HG02571 (cell line): Measurements from ENCODE around the gene ABHD17C.
"Not testable (repeated sequence)": the region's sequence is repeated elsewhere in the genome, so short reads cannot be mapped to it uniquely, and the experiment has no call there.

Experiments
- ATAC-seq: cut with Tn5 transposase; IDR thresholded peaks from one replicate; pipeline ENCODE4 v1.9.1; 2021; ENCODE audit warnings: mild to moderate bottlenecking, moderate library complexity; ENCODE audit not compliant: unreplicated experiment

The ABHD17C gene

DNA sequence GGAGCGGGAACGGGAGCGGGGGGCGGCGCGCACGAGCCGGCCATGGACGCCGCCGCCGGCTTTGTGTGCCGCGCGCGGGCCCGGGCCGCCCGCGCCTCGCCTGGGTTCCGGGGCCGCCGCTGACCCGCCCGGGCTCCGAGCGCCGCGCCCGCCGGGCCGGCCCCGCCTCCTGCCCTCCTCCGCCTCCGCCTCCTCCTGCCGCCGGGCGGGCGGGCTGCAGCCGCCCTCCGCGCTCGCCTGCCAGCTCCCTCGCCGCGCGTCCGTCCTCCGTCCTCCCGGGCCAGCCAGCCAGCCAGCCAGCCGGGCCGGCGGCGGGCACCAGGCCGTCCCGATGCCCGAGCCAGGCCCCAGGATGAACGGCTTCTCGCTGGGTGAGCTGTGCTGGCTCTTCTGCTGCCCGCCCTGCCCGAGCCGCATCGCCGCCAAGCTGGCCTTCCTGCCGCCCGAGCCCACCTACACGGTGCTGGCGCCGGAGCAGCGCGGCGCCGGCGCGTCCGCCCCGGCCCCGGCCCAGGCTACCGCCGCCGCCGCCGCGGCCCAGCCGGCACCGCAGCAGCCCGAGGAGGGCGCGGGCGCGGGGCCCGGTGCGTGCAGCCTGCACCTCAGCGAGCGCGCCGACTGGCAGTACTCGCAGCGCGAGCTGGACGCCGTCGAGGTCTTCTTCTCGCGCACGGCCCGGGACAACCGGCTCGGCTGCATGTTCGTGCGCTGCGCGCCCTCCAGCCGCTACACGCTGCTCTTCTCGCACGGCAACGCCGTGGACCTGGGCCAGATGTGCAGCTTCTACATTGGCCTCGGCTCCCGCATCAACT lies at the start of gene ABHD17C:
TSS of gene ABHD17C (plus strand) at position 212 of the 812 bp plus-strand sequence. CDS start at position 332, 120 bp downstream.
- peak; percentile 64 for ATAC-seq

GRCh38 chr15:80645494-80646065 lies 49.5 kb upstream of the ABHD17C start:
- no peak for ATAC-seq

DNA sequence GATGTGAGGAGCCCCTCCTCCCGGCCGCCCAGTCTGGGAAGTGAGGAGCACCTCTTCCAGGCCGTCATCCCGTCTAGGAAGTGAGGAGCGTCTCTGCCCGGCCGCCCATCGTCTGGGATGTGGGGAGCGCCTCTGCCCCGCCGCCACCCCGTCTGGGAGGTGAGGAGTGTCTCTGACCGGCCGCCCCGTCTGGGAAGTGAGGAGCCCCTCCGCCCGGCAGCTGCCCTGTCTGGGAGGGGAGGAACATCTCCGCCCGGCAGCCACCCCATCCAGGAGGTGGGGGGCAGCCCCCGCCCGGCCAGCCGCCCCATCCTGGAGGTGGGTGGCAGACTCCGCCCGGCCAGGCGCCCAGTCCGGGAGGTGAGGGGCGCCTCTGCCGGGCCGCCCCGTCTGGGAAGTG lies 47.7 kb upstream of the ABHD17C start:
- not testable (repeated sequence) for ATAC-seq

- no peak for ATAC-seq
Observed at GRCh38 chr15:80654299-80654698, 40.8 kb upstream of the ABHD17C start.

- no peak for ATAC-seq
Observed at GRCh38 chr15:80659375-80659774, 35.7 kb upstream of the ABHD17C start.

DNA sequence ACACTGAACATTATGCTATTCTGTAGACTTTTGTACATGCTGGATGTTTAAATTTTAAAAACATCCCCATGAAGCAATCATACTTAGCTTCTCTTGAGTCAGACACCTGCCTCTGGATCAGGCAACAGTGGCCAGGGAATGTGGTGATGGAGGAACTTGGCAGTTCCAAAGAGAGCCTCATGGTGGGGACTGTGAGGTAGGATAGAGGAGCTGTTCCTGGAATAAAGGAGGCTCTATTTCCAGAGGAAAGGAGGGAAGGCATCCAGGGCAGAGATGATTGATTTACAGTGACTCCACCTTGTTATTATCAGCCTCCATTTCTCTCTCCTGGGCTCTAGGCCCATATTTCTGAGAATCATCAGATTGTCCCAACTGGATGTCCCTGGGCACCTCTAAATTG lies 35.0 kb upstream of the ABHD17C start:
- ATAC-seq = no peak

- ATAC-seq = no peak
Observed at GRCh38 chr15:80662129-80662528, 33.0 kb upstream of the ABHD17C start.

DNA sequence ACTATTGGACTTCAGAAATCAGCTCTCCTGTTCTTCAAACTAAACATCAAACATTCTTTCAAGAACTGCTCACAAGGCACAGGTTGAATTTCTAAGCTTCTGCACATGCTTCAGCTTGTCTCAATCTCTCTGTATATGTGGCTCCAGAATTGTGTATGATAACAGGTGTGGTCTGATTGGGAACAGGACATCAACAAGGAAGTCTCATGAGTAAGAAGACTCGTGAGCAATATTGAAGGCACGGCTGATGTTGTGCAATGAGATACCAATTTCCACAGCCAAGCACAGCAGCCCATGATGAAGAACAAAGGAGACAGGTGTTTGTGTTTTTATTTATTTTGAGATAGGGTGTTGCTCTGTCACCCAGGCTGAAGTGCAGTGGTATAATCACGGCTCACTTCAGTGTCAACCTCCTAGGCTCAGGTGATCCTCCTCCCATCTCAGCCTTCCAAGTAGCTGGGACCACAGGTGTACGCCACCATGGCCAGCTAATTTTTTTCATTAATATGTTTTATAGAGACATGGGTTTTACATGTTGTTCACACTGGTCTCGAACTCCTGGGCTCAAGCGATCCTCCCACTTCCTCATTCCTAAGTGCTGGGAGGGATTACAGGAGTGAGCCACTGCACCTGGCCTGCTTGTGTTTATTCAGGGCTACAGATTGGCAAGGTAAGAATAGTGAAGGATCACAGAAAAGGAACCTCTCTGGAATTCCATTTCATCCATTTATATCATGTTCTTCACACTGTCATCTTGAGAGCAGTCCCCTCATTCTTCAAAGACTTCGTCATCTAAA lies 32.2 kb upstream of the ABHD17C start:
- ATAC-seq = no peak

DNA sequence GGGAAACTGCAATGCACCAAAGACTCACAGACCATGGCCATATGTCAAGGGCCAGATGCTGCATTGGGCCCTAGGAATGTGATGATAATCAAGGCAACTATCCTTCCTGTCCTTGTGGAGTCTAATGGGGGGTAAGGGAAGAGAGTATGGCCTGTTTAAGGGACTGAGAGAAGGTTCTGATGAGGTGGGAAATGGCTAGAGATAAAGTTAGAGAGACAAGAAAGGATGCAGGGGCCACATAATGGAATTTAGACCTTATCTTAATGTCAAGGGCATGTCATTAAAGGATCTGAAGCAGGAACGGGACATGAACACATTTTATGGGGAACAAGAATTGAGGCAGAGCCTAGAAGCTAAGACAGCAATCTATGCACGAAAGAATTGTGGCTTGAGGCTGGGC lies 30.0 kb upstream of the ABHD17C start:
- no peak for ATAC-seq

GRCh38 chr15:80667936-80668335 lies 27.2 kb upstream of the ABHD17C start:
- no peak for ATAC-seq

DNA sequence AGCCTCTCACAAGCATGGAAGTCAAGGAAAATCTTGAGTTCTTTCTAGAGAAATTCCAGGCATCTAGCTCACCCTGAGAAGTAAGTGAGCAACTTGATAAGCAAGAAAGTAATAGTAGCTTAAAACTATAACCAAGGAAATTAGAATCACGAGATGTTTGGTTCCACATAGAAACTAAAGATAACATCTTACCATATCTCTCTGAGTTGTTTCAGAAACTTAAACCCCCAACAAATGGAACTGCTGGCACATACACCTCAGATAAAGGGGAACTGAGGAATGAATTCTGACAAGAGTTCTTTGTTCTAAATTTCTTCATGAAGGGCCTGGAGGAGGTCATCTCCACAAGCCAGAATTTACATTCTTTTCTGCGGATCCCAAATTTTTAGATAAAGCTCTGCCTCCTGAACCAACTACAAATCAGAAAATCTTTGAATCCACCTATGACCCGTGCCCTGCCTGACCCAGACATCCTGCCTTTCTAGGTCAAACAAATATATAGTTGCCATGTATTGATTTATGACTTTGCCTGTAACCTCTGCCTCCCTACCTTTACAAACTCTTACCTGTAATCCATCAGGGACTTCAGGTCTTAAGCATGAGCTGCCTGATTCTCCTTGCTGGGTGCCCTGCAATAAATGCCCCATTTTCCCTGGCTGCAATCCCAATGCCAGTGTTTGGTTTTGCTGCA lies 26.4 kb upstream of the ABHD17C start:
- no peak for ATAC-seq

GRCh38 chr15:80669663-80670273 lies 25.3 kb upstream of the ABHD17C start:
- ATAC-seq = no peak

DNA sequence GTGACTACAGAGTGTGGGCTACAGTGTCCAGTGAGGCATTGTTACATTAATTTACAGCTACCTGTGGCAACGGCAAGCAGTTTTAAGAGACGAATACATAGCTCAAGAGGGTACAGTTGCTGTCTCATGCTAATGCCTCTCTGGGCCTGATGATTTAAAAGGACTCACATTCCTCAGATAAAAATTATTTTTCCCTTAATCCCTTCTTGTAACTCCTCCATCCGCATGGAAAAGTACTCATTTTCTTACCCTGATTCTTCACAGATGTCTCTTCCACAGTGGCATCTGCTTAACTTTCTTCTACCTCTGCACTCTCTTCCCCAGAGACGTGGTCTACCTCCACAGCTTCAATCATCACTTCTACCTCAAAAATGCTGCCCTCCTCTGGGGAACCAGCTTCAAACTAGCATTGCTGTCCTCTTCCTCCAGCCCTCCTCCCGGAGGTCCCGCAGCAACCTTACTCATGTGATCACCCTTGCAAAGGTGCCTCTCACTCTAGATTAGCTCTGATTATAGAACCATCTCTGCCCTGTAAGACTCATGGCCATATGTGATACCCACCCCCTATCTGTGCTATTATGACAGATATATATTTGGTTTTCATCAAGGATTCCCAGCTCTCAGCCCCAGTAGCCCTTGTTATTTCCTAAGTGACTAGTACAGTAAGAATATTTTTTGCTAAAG lies 21.4 kb upstream of the ABHD17C start:
- no peak for ATAC-seq

DNA sequence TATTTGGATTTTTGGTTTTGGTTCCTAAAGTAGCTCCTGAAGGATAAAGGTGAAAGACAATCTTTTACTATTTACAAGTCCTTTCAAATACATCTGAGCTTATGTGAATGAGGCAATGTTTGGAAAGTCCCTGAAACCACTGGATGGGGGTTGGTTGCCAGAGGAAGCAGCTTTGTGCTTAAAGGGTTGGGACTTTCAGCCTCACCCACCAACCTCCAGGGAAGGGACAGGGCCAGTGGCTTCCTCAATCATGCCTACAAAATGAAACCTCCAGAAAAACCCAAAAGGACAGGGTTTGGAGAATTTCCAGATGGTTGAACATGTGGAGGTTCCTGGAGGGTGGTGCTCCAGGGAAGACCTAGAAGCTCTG lies 20.9 kb upstream of the ABHD17C start:
- ATAC-seq = no peak

DNA sequence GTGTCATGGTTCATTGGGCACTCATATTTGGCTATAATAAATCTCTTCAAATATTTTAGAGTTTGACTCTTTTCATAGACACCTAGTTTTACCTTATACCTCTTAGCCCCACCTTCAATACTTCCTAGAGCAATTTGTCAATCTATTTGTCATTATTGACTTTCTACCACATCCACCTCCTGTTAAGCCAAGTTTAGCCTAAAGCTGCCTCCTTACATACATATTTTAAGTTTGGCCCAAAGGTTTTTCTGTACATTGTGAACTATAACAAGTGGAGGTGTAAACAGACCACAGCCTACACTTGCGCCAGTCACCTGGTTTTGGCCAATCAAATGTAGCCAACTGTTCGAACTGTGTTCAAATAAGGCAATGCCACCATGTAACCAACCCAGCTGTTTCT lies 18.1 kb upstream of the ABHD17C start:
- ATAC-seq = no peak

DNA sequence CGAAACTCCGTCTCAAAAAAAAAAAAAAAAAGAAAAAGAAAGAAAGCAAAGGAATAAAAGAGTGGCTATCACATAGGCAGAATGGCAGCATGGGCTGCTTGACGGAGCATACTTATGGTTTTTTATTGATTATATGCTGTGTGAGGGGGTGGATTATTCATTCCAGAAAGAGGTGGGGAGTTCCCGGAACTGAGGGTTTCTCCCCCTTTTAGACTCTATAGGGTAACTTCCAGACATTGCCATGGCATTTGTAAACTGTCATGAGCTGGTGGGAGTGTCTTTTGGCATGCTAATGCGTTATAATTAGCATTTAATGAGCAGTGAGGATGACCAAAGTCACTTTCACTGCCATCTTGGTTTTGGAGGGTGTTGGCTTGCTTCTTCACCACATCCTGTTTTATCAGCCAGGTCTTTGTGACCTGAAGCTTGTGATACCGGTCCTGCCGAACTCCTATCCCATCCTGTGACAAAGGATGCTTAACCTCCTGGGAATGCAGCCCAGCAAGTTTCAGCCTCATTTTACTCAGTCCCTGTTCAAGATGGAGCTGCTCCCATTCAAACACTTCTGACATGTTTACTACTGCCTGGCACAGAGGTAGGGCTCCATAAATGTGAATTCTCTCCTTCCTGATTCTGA lies 15.8 kb upstream of the ABHD17C start:
- ATAC-seq = no peak

- no peak for ATAC-seq
Observed at GRCh38 chr15:80679804-80680175, 15.3 kb upstream of the ABHD17C start.

GRCh38 chr15:80682201-80682600 lies 12.9 kb upstream of the ABHD17C start:
- ATAC-seq = no peak

GRCh38 chr15:80684697-80685096 lies 10.4 kb upstream of the ABHD17C start:
- no peak for ATAC-seq

GRCh38 chr15:80685628-80686027 lies 9.5 kb upstream of the ABHD17C start:
- no peak for ATAC-seq
